ENCODE measurements around the gene ACD.

ACD gene

GRCh38 chr16:67661101-67661761 is 1.2 kb upstream of the ACD start:
- DNase-seq = peak in 1 of 5 experiments; percentile 39

DNA sequence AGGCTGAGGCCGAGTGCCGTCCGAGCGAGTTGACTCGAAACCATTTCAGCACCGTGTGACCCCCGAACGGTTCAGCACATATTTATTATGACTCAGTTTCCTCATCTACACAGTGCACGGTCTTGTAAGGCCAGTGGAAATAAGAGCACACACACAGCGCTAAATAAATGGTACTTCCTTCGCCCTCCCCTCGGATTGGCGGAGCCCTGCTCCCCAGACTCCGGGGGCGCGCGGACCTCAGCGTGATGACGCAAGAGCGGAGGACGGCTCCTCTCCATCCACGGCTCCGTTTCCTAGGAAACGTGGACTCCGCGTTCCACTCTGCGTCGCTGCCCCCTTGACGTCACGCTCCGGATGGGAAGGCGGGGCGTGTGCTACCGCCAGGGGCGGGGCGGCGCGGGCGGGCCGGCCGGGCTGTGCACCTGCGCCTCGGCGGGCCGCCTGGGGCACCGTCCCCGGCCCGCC is 536 bp upstream of the ACD start, which contains the start of gene PARD6A:
Gene PARD6A (plus strand): TSS at position 397 of the 465 bp plus-strand sequence. CDS start 79 bp downstream, outside the sequence.
- peak; percentile 85 to 99 (median 95) for DNase-seq

GRCh38 chr16:67658849-67659674 is 998 bp downstream of the ACD start:
- peak in 1 of 5 experiments; percentile 25 for DNase-seq

DNA sequence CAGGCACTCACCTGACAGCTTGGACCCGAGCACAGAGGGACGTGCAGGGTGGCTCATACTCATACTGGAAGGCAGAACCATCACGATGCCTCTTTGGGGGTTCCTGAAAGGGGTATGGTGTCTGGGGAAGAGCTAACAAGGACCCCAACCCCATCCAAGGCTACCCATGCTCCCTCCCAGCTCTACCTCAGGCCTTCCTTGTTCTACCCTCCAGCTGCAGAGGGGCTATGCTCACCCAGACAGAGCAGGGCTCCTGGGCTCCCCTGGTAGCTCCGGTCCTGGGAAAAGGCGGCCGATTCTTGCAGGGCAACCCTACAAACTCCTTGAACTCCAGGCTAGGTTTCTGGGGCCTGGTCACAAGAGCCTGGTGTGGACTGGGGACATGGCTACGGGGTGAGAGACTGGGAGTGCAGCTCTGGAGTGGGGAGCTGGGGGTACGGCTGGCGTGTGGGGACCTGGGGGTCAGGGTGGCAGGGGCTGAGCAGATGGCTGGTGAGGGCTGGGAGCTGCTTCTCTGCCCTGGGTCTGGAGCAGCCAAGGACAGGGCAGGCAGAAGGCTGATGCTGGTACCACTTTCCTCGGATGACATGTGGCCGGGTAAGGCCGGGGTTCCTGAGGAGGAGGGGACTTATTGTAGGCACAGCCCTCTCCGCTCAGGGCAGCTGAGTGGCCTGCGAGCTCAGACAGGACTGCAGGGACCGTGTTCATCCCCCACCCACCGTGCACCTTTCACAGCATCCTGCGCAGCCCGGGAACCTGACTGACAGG is 2.1 kb downstream of the ACD start:
- no peak for DNase-seq

DNA sequence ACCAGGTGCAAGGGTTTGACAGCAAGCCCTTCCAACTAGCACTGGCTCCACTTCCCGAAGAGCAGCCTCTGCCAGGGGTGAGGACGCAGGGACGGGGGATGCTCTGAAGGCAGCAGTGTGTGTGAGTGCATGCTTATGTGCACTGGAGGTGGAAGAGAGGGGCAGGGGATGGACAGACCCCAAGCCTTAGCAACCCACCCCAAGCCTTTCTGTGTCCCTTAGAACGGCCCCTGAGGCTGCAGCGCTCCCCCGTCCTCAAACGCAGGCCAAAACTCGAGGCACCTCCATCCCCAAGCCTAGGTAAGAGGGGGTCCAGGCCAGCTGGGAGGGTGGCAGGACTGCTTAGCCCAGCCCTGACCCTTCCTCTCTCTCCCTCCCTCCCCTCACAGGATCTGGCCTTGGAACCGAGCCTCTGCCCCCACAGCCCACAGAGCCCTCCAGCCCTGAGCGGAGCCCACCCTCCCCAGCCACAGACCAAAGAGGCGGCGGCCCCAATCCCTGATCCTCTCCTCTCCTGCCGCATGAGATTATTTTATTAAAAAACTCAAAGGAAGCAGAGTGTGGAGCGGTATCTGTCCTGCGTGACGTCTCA is 2.9 kb downstream of the ACD start:
- no peak for DNase-seq

DNA sequence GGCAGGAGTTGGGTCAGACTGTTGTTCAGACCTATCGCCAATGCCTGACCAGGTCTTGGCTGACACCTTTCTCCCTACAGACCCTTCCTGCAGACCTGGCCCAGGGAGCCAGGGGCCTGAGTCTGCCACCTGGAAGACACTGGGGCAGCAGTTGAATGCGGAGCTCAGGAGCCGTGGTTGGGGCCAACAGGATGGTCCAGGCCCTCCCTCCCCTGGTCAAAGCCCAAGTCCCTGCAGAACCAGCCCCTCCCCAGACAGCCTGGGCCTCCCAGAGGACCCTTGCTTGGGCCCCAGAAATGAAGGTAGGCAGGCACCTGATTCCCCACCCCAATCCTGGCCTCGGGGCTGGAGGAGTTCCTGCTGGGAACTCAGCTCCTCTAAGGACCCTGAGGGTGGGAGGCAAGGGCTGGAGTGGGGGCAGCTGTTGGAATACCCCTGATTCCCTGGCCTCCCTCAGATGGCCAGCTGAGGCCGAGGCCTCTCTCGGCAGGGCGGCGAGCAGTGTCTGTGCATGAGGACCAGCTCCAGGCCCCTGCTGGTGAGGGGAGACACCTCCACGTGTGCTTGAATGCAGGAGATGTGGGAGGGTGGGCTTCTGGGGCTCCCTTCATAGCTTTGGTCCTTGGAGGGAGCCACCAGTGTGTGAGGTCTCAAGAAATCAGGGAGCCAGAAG is 3.6 kb downstream of the ACD start:
- no peak for DNase-seq

DNA sequence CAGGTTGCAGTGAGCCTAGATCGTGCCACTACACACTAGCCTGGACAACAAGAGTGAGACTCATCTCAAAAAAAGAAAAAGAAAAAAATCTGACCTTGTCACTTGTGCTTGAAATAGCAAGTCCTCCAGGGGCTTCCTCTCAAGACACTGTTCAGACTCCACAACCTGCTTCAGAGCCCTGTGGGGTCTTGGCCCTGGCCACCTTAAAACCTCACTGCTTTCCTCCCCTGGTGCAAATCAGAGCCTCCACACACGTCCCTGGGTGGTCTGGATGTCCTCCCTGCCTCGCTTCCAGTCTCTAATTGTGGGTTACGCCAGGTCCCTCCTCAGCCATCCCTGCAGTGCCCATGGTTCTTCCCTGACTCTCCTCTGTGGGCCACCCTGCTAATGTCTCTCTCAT is 4.7 kb downstream of the ACD start:
- no peak for DNase-seq

GRCh38 chr16:67654403-67654911 is 5.6 kb downstream of the ACD start:
- DNase-seq = no peak

GRCh38 chr16:67653789-67654402 is 6.2 kb downstream of the ACD start:
- DNase-seq = no peak

DNA sequence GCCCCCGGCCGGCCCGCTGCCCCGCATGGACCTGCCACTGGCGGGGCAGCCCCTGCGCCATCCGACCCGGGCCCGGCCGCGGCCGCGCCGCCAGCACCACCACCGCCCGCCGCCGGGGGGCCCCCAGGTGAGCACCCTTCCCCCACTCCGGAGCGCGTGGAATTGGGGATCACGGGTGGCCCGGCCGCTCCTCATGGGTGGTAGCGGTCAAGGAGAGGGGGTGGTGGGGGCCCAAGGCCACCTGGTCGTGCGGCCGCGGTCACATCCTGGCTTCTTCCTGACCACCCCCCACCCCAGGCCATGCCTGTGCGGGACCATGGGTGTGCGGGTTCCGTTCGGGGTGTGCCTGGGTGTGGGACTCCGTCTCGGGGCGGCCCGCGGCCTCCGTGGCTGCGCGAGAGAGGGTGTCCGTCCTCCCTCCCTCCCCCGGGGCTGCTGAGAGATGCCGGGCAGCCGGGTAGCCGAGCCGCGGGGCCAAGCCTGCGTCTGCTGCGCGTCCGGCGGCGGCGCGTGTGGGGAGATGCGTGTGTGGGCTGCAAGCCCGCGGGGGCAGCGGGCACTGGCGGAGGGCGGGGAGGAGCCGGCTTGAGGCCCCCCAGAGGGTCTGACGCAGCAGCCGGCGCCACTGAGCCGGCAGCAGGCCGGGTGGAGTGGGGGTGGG is 6.8 kb downstream of the ACD start:
- DNase-seq = no peak

GRCh38 chr16:67652578-67653127 is 7.4 kb downstream of the ACD start:
- no peak for DNase-seq

DNA sequence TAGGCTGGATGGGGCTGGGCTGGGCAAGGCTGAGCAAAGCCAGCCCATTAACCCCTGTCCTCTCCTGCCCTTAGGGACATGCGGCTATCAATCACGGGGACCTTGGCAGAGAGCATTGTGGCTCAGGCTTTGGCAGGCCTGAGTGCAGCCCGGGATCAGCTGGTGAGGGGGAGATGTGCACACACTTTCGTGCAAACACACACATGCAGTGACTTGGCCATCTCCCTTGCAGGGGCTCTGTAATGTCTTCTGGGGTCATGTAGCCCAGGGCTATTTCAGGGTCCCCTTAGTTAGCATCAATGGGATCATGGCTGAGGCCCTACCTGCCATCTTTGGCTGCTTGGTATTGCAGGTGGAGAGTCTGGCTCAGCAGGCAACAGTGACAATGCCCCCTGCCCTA is 8.2 kb downstream of the ACD start:
- DNase-seq = no peak

DNA sequence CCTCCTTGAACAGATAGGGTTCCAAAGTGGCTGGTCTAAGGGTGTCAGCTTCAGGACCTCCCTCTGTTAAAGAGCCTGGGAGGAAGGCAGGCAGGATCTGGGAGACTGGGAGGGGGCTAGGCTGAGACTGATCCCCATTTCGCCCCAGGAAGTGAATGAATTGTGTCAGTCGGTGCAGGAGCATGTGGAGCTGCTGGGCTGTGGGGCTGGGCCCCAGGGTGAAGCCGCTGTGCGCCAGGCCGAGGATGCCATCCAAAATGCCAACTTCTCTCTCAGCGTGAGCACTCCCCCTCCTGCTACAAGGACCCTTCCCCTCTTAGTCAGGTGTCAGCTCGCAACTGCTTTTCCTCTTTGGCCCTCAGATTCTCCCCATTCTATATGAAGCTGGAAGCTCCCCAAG is 9.0 kb downstream of the ACD start:
- DNase-seq = no peak

GRCh38 chr16:67650023-67650422 is 10.0 kb downstream of the ACD start:
- DNase-seq = no peak

DNA sequence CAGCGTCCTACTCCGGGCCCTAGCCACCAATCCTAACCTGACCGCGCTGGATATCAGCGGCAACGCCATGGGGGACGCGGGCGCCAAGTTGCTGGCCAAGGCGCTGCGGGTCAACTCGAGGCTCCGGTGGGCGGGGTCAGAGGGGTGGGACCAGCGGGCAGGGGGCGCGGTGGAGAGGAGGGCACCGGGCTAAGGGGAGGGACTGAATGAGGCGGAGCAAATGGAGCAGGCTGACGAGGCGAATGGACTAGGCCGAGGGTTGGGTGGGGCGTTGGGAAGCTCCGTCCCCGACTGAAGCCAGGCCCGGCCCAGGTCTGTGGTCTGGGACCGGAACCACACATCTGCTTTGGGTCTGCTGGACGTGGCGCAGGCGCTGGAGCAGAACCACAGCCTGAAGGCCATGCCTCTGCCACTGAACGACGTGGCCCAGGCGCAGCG is 10.5 kb downstream of the ACD start:
- DNase-seq = no peak

DNA sequence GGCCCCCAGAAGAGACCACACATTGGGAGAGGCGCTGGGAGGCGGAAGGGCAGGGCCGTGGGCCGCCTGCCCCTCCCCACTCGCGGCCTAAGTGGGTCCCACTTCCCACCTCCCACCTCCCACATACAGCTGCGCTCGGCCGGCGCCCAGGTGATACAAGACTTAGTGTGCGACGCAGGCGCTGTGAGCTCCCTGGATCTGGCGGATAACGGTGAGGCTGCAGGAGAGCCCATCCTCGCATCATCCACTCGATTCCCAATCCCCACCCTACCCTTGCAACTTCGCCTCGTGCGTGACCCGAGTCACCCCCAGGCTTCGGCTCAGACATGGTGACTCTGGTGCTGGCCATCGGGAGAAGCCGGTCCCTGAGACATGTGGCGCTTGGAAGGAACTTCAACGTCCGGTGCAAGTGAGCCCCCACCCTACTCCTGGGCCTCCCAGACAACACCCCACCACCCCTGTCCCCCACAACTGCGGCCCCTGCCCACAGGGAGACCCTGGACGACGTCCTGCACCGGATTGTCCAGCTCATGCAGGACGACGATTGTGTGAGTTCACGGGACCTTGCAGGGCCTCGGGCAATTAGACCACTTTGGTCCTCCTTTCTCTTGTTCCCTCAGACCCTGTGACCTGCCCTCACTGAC is 11.2 kb downstream of the ACD start:
- DNase-seq = no peak

GRCh38 chr16:67648088-67648763 is 11.8 kb downstream of the ACD start:
- no peak for DNase-seq

GRCh38 chr16:67647681-67648080 is 12.4 kb downstream of the ACD start:
- no peak for DNase-seq

DNA sequence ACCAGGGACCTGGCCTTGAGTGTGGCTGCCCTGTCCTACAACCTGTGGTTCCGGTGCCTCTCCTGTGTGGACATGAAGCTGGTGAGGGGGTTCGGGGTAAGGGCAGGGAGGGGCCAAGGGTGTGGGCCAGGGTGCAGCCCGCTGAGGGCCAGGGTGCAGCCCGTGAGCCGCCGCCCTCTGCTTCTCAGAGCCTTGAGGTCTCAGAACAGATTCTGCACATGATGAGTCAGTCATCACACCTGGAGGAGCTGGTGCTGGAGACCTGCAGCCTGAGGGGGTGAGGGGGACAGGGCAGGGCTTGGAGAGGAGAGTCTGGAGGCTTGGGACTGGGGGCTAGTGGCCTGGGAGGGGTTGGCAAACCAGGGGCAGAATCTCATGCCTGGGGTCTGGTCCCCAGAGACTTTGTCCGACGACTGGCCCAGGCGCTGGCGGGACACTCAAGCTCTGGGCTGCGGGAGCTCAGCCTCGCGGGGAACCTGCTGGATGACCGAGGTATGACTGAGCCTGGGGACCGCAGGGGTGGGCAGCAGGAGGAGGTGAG is 12.9 kb downstream of the ACD start:
- no peak for DNase-seq
